ENCODE measurements around the gene PYROXD2. TPM values are rescaled to one million over a fixed set of nuclear protein-coding genes. Genes with fewer than 3 reads are reported as not detected.
"Not testable (repeated sequence)": the region's sequence is repeated elsewhere in the genome, so short reads cannot be mapped to it uniquely, and the experiment has no call there.

Gene PYROXD2
- total RNA-seq, 6 experiments from 2014 or later, result 3.0 to 25.3 (median 7.1) TPM

DNA sequence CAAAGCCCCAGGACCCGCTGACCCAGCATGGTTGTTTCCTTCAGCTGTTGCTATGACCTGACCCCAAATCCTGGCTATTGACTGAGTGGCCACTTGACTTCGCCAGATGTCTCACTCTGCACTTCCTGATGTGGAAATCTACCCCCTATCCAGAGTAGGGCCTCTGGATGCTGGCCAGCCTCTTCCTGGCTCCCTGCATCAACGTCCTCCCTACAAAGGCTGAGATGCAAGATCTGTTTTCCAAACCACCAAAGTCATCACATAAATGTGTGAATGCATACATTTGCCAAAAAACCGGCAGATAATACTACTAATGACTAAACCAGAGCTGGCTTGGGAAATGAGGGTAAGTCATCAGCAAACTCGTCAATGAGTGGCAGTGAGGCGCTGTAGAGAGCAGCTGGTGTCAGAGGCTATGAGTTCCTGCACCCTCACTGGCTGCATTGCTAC, 70.4 kb downstream of the PYROXD2 start:
- H3K27me3 ChIP-seq, result no peaks in the 10 kb centered on the region
- WGBS (ENCODE audit: insufficient coverage, low coverage, low lambda C conversion rate, missing lambda C conversion rate), result 40% methylated on average over 6 of the region's 6 CpGs
- TF ChIP-seq POLR2A (IDR thresholded peaks at IDR 0.05) (no peak), CTCF (IDR thresholded peaks at IDR 0.05) (no peak)
- no peaks in the 10 kb centered on the region for H3K9me3 ChIP-seq
- intact Hi-C loops (cut with DNase I), result no loop called here
- no peaks in the 10 kb centered on the region for H3K36me3 ChIP-seq
- H3K27ac ChIP-seq, result no peak overlapping the region
- no peak overlapping the region for H3K4me3 ChIP-seq
- DNase-seq (peak; percentile 63 to 67 (median 66)), ATAC-seq (peak; percentile 81 to 89 (median 83))
- H3K4me1 ChIP-seq, result no peaks in the 10 kb centered on the region

DNA sequence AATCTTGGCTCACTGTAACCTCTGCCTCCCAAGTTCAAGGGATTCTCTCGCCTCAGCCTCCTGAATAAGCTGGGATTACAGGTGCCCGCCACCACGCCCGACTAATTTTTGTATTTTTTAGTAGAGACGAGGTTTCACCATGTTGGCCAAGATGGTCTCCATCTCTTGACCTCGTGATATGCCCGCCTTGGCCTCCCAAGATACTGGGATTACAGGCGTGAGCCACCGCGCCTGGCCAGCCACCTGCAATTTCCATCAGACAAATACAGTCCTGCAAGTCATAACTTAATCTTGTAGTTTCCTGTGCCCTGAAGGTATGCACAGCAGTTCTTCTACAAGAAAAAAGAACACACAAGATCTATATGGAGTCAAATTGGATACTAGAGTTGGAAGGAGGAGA, 73.3 kb downstream of the PYROXD2 start:
- H3K36me3 ChIP-seq; H3K9me3 ChIP-seq; ATAC-seq; H3K27ac ChIP-seq; intact Hi-C loops (cut with DNase I); H3K27me3 ChIP-seq; H3K4me3 ChIP-seq; H3K4me1 ChIP-seq; DNase-seq: not testable (repeated sequence)
- WGBS (ENCODE audit: insufficient coverage, low coverage, low lambda C conversion rate, missing lambda C conversion rate), result 81% methylated on average over 7 of the region's 10 CpGs

DNA sequence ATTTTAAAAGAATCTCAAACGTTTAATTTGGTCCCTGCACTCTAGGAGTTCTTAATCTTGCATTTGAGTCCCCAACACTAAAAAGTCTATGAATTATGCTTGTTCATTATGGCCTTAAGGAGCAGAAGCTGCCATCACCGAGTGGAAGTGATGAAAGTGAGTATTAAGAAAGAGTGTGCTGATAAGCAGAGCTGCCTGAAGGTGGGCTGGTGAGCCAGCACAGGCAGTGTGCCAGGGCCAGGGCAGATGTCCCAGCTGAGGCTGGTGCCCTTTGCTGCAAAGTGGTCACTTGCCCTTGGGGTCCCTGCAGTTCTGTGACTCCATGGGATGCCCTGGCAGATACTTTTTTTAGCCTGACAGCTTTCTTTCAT, 74.1 kb downstream of the PYROXD2 start:
- Histone ChIP-seq H3K27ac (no peak overlapping the region), H3K36me3 (no peaks in the 10 kb centered on the region), H3K27me3 (no peaks in the 10 kb centered on the region), H3K4me1 (no peaks in the 10 kb centered on the region), H3K9me3 (no peaks in the 10 kb centered on the region), H3K4me3 (no peak overlapping the region)
- no peak for ATAC-seq
- no peak for TF ChIP-seq CTCF (IDR thresholded peaks at IDR 0.05)
- TF ChIP-seq POLR2A (IDR thresholded peaks at IDR 0.05), result no peak
- intact Hi-C loops (cut with DNase I), result no loop called here
- no peak for DNase-seq
- WGBS (ENCODE audit: insufficient coverage, low coverage, low lambda C conversion rate, missing lambda C conversion rate), result 8% methylated on average over 2 of the region's 2 CpGs

DNA sequence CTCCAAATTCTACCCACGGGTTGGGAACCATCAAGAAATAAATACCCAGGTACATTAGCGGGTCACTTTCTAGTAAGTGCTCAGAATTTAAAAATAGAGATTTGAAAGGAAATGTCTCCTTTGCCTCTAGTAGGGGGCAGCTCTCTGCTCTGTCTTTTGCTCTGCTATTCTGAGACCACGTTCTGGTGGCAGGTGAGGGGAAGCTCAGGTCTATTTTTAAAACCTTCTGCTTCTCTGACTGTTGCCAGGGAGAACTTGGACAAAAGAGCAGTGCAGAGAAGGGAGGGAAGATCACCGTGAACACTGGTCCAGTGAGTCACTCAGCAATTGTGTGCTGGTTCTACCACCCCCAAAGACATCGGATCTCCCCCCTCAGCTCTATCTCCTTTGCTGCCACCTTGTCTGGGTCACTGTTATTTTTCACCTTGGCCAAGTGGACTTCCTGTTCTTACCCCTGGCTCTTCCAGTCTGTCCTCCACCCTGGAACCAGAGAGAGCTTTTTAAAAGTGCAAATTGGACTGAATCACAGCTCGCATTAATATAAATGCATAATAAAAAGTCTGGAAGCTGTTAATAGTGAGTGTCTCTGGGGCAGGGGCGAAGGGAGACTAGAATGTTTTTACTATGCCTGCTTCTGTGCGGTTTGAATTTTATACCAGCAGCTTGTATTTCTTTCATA, 74.6 kb downstream of the PYROXD2 start:
- WGBS (ENCODE audit: insufficient coverage, low coverage, low lambda C conversion rate, missing lambda C conversion rate), result 43% methylated on average over 7 of the region's 8 CpGs
- no peak overlapping the region for H3K27ac ChIP-seq
- no peaks in the 10 kb centered on the region for H3K27me3 ChIP-seq
- DNase-seq, result no peak
- no peaks in the 10 kb centered on the region for H3K36me3 ChIP-seq
- no peaks in the 10 kb centered on the region for H3K9me3 ChIP-seq
- no peak for ATAC-seq
- no peak overlapping the region for H3K4me3 ChIP-seq
- TF ChIP-seq POLR2A (IDR thresholded peaks at IDR 0.05) (no peak), CTCF (IDR thresholded peaks at IDR 0.05) (no peak)
- H3K4me1 ChIP-seq, result no peaks in the 10 kb centered on the region
- intact Hi-C loops (cut with DNase I), result no loop called here

GRCh38 chr10:98339799-98340198, 75.2 kb downstream of the PYROXD2 start:
- Histone ChIP-seq H3K36me3 (no peaks in the 10 kb centered on the region), H3K27ac (no peak overlapping the region), H3K4me3 (no peak overlapping the region), H3K9me3 (no peaks in the 10 kb centered on the region), H3K27me3 (no peaks in the 10 kb centered on the region), H3K4me1 (no peaks in the 10 kb centered on the region)
- intact Hi-C loops (cut with DNase I), result no loop called here
- WGBS (ENCODE audit: insufficient coverage, low coverage, low lambda C conversion rate, missing lambda C conversion rate), result 61% methylated on average over 5 of the region's 5 CpGs
- ATAC-seq (no peak), DNase-seq (no peak)
- TF ChIP-seq CTCF (IDR thresholded peaks at IDR 0.05) (no peak), POLR2A (IDR thresholded peaks at IDR 0.05) (no peak)
